Activated CD8-positive, alpha-beta T cell treated with anti-CD3 and anti-CD28 coated beads for 36 hours (primary cell): ENCODE data around the gene COX6A2. TPM values are rescaled to one million over a fixed set of nuclear protein-coding genes. Genes with fewer than 3 reads are reported as not detected.

Experiments used
- ATAC-seq: fragments of 200-7000 bp; cut with Tn5 transposase; one replicate; pipeline ENCODE4 v1.10.0; 2021; ENCODE audit warnings: mild to moderate bottlenecking, moderate library complexity
- CTCF ChIA-PET: fragments of 350-600 bp; sonication (Branson Sonifier 250); formaldehyde crosslinking; loops from one replicate; lab custom pipeline; 2021; ENCODE audit warnings: antibody characterized with exemption; lab: Charles Lee
- POLR2A ChIA-PET: fragments of 350-600 bp; sonication (Branson Sonifier 250); formaldehyde crosslinking; loops from one replicate; lab custom pipeline; 2021; ENCODE audit warnings: antibody characterized with exemption; lab: Charles Lee
- DNase-seq: peaks from one replicate; pipeline ENCODE4 v3.0.0-alpha.2; 2020
- H3K27ac Mint-ChIP-seq: one replicate; pipeline ENCODE4 v1.8.0; 2021; ENCODE audit warnings: mild to moderate bottlenecking, mixed read lengths
- H3K27me3 Mint-ChIP-seq: one replicate; pipeline ENCODE4 v1.8.0; 2021; ENCODE audit warnings: mixed read lengths
- H3K36me3 Mint-ChIP-seq: one replicate; pipeline ENCODE4 v1.8.0; 2021; ENCODE audit warnings: low read depth, mixed read lengths
- H3K4me1 Mint-ChIP-seq: one replicate; pipeline ENCODE4 v1.8.0; 2021; ENCODE audit warnings: low read depth, mixed read lengths
- H3K4me3 Mint-ChIP-seq: one replicate; pipeline ENCODE4 v1.8.0; 2021; ENCODE audit warnings: mild to moderate bottlenecking, moderate library complexity, mixed read lengths
- H3K9me3 Mint-ChIP-seq: one replicate; pipeline ENCODE4 v1.8.0; 2021; ENCODE audit warnings: mixed read lengths
- intact Hi-C: fragments of 100-400 bp; cut with micrococcal nuclease; formaldehyde crosslinking; loops from one replicate; pipeline ENCODE4 v1.10.0; 2022
- total RNA-seq, 2 experiments: library from RNA; stranded (reverse); gene quantifications; one replicate each; pipeline ENCODE4 v1.2.3, GENCODE V29; 2021
- TF ChIP-seq, protein P1 (sequence below): fragments of 200-600 bp; IDR thresholded peaks from one replicate; pipeline ENCODE4 v1.8.0; 2022; ENCODE audit warnings: antibody characterized with exemption, mild to moderate bottlenecking

The COX6A2 gene
- total RNA-seq, 2 experiments from 2014 or later = not detected

DNA sequence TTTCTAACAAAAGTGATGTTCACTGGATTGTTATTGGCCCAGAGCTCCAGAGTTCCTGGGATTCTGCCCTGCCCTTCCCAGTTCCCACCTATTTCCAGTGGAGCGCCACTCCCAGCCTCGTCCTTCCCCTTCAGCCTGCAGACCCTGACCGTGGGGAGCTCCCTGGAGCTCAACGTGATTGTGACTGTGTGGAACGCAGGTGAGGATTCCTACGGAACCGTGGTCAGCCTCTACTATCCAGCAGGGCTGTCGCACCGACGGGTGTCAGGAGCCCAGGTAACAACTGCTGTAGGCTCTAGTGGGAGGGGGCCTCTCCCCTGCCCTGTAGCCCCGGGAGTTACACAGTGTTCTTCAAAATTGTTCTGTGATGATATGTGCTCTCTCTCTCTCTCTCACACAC lies 11.8 kb downstream of the COX6A2 start:
- peaks cover 22% of the 10 kb centered on the region for H3K4me1 Mint-ChIP-seq
- CTCF ChIA-PET = interaction anchor here (1.1 kb wide), 1 partner anchor 39 kb away, joined by 4 read pairs; no protein-coding TSS in a partner anchor

GRCh38 chr16:31414706-31415105 lies 13.5 kb downstream of the COX6A2 start:
- TF ChIP-seq, protein P1, sequence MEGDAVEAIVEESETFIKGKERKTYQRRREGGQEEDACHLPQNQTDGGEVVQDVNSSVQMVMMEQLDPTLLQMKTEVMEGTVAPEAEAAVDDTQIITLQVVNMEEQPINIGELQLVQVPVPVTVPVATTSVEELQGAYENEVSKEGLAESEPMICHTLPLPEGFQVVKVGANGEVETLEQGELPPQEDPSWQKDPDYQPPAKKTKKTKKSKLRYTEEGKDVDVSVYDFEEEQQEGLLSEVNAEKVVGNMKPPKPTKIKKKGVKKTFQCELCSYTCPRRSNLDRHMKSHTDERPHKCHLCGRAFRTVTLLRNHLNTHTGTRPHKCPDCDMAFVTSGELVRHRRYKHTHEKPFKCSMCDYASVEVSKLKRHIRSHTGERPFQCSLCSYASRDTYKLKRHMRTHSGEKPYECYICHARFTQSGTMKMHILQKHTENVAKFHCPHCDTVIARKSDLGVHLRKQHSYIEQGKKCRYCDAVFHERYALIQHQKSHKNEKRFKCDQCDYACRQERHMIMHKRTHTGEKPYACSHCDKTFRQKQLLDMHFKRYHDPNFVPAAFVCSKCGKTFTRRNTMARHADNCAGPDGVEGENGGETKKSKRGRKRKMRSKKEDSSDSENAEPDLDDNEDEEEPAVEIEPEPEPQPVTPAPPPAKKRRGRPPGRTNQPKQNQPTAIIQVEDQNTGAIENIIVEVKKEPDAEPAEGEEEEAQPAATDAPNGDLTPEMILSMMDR = no peak
- ChIA-PET POLR2A (interaction anchor here (0.8 kb wide), 1 partner anchor 25 kb away, joined by 3 read pairs; no protein-coding TSS in a partner anchor), CTCF (no interaction called here)
- Mint-ChIP-seq H3K4me3 (no peak overlapping the region), H3K36me3 (no peaks in the 10 kb centered on the region), H3K27me3 (peaks cover 7% of the 10 kb centered on the region), H3K9me3 (no peaks in the 10 kb centered on the region), H3K4me1 (peaks cover 9% of the 10 kb centered on the region), H3K27ac (no peak overlapping the region)
- ATAC-seq (peak; percentile 53), DNase-seq (peak; percentile 35)
- intact Hi-C loops = no loop called here

More for the DNA sequence above, 11.8 kb downstream of the COX6A2 start:
- peaks cover 1% of the 10 kb centered on the region for H3K9me3 Mint-ChIP-seq
- DNase-seq (no peak), ATAC-seq (no peak)
- intact Hi-C loops = no loop called here
- POLR2A ChIA-PET = no interaction called here
- H3K27ac Mint-ChIP-seq = no peak overlapping the region
- peaks cover 7% of the 10 kb centered on the region for H3K27me3 Mint-ChIP-seq
- H3K36me3 Mint-ChIP-seq = no peaks in the 10 kb centered on the region
- no peak overlapping the region for H3K4me3 Mint-ChIP-seq
- TF ChIP-seq, protein P1 = no peak

- DNase-seq (no peak), ATAC-seq (no peak)
- Mint-ChIP-seq H3K27me3 (peaks cover 7% of the 10 kb centered on the region), H3K4me3 (no peak overlapping the region), H3K27ac (no peak overlapping the region), H3K9me3 (no peaks in the 10 kb centered on the region), H3K4me1 (peaks cover 7% of the 10 kb centered on the region), H3K36me3 (no peaks in the 10 kb centered on the region)
- ChIA-PET CTCF (no interaction called here), POLR2A (no interaction called here)
- TF ChIP-seq, protein P1 = no peak
- intact Hi-C loops = no loop called here
Measured at GRCh38 chr16:31413943-31414342, 14.2 kb downstream of the COX6A2 start.

- Mint-ChIP-seq H3K4me1 (peaks cover 7% of the 10 kb centered on the region), H3K9me3 (no peaks in the 10 kb centered on the region), H3K27ac (no peak overlapping the region), H3K4me3 (no peak overlapping the region), H3K36me3 (no peaks in the 10 kb centered on the region), H3K27me3 (peaks cover 7% of the 10 kb centered on the region)
- ATAC-seq = no peak
- ChIA-PET POLR2A (no interaction called here), CTCF (no interaction called here)
- TF ChIP-seq, protein P1 = no peak
- no peak for DNase-seq
- intact Hi-C loops = no loop called here
Measured at GRCh38 chr16:31413381-31413780, 14.8 kb downstream of the COX6A2 start.

- CTCF ChIA-PET = no interaction called here
- H3K27ac Mint-ChIP-seq = no peak overlapping the region
- intact Hi-C loops = no loop called here
Measured at GRCh38 chr16:31412750-31413149, 15.4 kb downstream of the COX6A2 start.

More at GRCh38 chr16:31412750-31413149, 15.4 kb downstream of the COX6A2 start:
- no peaks in the 10 kb centered on the region for H3K9me3 Mint-ChIP-seq
- DNase-seq = no peak
- no peaks in the 10 kb centered on the region for H3K36me3 Mint-ChIP-seq
- POLR2A ChIA-PET = no interaction called here
- peaks cover 3% of the 10 kb centered on the region for H3K27me3 Mint-ChIP-seq
- TF ChIP-seq, protein P1 = no peak
- no peak for ATAC-seq
- peaks cover 7% of the 10 kb centered on the region for H3K4me1 Mint-ChIP-seq
- H3K4me3 Mint-ChIP-seq = no peak overlapping the region
